OCI-LY3 (cell line): ENCODE results near the gene NTRK1.

Source experiments
- EZH2phosphoT487 ChIP-seq: fragments of 200-600 bp; shearing (Covaris generic); IDR thresholded peaks from 2 replicates; pipeline ENCODE4 v1.6.1; 2018; ENCODE audit warnings: antibody characterized with exemption, mixed run types, low read depth
- TF ChIP-seq, protein P1 (sequence below): fragments of 200-600, 300-600 bp; sonication (generic); IDR thresholded peaks from 2 replicates; pipeline ENCODE4 v1.5.1; 2014; ENCODE audit warnings: antibody characterized with exemption, low read length, low read depth

DNA sequence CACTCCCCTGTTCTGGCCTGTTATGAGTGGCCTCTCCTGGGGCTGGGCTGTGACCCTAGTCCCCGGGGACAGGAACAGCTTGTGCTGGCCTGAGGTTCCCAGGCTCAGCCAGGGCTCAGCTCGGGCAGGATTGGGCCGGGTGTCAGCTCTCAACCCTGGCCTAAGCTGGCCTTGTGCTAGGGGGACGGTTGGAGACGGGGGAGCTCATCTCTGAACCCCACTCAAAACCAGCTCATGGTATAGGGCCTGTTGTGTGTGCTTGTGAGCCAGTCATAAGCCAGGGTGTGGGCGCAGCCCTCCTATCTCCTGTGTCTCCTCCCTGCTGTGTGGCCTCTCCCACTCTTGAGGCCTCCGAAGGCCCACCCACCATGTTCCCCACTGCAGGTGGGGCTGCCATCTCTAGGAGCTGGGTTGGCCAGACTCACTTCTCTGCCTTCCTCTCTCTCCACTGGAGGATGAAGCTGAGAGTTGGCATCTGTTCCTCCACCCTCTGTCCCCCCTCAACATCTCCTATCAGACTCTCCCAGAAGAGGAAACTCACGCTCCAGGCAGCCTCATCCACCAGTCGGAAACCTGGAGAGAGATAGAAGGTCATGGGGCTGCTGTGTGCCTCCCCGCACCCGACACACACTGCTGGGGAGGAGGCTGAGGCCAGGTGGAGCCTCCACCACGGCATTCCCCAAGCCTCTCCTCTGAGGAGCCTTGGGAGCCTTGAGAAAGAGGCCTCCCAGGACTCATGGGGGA, 34.2 kb downstream of the NTRK1 start:
- TF ChIP-seq, protein P1, sequence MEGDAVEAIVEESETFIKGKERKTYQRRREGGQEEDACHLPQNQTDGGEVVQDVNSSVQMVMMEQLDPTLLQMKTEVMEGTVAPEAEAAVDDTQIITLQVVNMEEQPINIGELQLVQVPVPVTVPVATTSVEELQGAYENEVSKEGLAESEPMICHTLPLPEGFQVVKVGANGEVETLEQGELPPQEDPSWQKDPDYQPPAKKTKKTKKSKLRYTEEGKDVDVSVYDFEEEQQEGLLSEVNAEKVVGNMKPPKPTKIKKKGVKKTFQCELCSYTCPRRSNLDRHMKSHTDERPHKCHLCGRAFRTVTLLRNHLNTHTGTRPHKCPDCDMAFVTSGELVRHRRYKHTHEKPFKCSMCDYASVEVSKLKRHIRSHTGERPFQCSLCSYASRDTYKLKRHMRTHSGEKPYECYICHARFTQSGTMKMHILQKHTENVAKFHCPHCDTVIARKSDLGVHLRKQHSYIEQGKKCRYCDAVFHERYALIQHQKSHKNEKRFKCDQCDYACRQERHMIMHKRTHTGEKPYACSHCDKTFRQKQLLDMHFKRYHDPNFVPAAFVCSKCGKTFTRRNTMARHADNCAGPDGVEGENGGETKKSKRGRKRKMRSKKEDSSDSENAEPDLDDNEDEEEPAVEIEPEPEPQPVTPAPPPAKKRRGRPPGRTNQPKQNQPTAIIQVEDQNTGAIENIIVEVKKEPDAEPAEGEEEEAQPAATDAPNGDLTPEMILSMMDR: no peak
- TF ChIP-seq EZH2phosphoT487: no peak
